22Rv1 (cell line): Measurements from ENCODE around the gene BMPER.

Experiments used
- H3K27ac ChIP-seq: fragments of 450-650 bp; 2 replicates; pipeline ENCODE4 v1.5.1; 2017
- ZFX ChIP-seq: fragments of 450-650 bp; IDR thresholded peaks from 2 replicates; pipeline ENCODE4 v1.6.1; 2017; ENCODE audit warnings: antibody characterized with exemption, borderline replicate concordance
- TF ChIP-seq, protein P1 (sequence below): fragments of 450-650 bp; IDR thresholded peaks from 2 replicates; pipeline ENCODE4 v1.5.1; 2017; ENCODE audit warnings: mild to moderate bottlenecking

Gene BMPER

DNA sequence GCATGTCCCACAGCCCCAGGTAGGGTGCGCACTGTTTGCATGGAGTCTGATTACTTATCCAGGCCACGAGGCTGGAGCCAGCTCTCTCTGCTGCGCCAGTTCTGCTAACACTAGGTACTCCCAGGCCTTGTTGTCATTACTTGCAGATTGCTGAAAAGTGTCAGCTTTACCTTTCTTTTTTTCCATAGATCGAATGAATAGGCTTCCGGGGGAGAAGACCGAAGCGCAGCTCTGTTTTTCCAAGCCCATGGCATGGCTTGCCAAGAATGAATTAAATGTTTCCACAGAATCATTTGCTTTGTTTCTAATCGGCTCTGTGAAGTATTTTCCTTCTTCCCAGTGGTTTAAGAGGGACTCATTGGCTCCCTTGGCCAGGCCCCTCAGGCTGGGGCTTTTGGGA, 285.8 kb downstream of the BMPER start:
- no peak overlapping the region for H3K27ac ChIP-seq
- TF ChIP-seq, protein P1, sequence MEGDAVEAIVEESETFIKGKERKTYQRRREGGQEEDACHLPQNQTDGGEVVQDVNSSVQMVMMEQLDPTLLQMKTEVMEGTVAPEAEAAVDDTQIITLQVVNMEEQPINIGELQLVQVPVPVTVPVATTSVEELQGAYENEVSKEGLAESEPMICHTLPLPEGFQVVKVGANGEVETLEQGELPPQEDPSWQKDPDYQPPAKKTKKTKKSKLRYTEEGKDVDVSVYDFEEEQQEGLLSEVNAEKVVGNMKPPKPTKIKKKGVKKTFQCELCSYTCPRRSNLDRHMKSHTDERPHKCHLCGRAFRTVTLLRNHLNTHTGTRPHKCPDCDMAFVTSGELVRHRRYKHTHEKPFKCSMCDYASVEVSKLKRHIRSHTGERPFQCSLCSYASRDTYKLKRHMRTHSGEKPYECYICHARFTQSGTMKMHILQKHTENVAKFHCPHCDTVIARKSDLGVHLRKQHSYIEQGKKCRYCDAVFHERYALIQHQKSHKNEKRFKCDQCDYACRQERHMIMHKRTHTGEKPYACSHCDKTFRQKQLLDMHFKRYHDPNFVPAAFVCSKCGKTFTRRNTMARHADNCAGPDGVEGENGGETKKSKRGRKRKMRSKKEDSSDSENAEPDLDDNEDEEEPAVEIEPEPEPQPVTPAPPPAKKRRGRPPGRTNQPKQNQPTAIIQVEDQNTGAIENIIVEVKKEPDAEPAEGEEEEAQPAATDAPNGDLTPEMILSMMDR, result no peak

DNA sequence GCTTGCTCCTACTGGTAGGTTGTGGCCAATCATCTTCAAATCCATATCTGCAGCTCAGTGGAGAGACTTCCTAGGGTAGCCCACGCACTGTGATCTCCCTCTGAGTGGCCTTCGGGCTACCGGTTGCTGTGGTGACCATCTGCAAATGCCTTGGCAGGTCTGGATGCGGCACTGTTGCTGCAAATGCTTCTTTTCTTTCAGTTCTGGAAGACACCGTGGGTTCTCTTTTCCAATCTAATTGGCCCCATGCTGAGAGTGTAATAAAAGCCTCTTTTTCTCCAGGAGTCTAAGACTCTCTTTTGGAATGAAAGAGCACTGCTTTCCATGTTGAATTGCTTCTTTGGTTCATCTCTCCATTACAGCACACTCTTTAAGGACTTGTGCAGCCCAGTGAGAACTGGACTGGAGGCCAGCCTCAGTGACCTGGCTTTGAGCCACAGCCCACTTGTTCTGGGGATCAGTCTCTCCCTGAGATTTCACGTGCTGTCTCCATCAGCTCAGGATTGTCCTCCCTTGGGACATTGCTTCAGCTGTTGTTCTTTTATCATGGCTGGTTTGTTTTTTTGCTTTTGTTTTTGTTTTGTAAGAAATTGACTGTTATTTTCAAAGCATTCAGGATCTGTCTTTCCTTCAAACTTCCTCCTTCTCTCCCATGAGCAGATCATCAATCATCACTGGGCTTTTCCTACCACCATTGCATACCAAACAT, 286.6 kb downstream of the BMPER start:
- TF ChIP-seq ZFX, result no peak
- TF ChIP-seq, protein P1, result no peak
- H3K27ac ChIP-seq, result no peak overlapping the region

DNA sequence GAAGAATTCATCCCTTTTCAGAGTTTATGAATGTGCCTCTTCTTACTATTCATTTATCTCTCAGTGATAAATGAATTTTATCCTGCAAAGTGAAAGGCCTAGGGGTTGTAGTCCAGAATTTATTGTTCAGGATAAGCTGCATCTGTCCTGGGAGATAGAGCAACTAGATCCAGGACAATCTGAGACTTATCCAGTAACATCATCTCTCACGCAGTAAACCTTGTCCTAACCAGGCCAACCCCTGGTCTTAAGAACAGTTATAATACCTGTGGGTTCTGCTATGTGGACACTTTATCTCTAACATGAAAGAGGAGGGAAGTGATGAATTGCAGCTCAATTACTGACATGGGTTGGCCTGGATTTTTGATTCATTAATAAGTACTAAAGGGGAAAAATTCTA, 287.6 kb downstream of the BMPER start:
- no peak overlapping the region for H3K27ac ChIP-seq
- TF ChIP-seq ZFX, result no peak
- TF ChIP-seq, protein P1, result no peak

DNA sequence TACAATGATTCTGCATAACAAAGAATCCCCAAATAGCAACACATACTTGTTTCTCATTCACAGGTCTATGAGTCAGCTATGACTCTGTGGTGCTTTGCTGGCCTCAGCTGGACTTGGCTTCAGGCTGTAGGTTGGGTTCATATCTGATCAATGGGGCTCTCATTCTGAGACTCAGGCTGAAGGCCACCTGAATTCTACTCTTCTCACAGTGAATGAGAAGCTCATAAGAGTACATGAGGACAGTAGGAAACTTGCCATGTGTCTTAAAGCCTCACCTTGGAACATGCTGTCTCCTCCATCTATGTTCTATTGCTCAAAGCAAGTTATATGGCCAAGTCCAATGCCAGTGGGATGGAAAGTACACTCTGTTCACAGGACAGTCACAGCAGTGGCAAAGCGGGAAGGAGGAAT, 292.9 kb downstream of the BMPER start:
- no peak overlapping the region for H3K27ac ChIP-seq
- TF ChIP-seq ZFX, result no peak
- TF ChIP-seq, protein P1, result no peak
